Measurements from ENCODE around the gene TTI1. TPM values are rescaled to one million over a fixed set of nuclear protein-coding genes. Genes with fewer than 3 reads are reported as not detected.

The TTI1 gene
- total and polyA plus RNA-seq, 7 donors = 11.4 to 29.7 (median 15.4) TPM

DNA sequence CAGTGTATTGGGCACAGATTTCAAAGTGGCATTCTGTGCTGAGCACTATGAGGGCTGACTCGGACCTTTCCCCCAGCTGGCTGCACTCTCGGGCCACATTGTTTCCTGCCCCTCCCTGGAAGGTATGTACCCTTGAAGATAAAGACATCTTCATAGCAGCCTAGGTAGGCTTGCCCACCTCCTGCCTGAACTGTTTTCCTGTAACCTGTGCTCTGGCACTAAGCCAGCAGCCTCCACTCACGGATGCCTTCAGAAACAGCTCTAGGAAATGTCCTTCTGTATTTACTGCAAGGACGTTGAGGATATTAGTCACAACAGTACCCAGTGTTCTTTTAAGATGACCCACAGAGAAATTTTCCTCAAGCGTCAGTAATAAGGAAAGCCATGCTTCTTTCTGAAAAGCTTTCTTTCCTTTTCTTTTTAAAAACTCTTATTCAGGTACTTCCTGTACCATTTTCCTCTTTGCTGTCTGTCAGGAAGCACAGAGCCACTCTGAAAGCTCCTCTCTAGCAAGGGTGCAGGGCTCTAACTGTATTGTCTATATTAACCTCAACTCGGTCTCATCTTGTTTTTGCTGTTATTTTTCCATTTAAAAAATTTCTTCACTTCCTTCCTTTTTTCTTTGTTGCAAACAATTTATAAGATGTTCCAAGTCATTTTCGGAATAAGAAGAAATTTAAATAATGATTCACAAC, 43.5 kb downstream of the TTI1 start:
- intact Hi-C loops (cut with DNase I) = loop anchor here (5.0 to 10.0 kb wide), 5 partner anchors 87 to 425 kb away; partner anchors contain the start of gene VSTM2L (in 1 of the 2)
- peaks cover 84% of the 10 kb centered on the region for H3K4me1 ChIP-seq

GRCh38 chr20:37988306-37988954, 44.8 kb downstream of the TTI1 start:
- TF ChIP-seq, protein P1, sequence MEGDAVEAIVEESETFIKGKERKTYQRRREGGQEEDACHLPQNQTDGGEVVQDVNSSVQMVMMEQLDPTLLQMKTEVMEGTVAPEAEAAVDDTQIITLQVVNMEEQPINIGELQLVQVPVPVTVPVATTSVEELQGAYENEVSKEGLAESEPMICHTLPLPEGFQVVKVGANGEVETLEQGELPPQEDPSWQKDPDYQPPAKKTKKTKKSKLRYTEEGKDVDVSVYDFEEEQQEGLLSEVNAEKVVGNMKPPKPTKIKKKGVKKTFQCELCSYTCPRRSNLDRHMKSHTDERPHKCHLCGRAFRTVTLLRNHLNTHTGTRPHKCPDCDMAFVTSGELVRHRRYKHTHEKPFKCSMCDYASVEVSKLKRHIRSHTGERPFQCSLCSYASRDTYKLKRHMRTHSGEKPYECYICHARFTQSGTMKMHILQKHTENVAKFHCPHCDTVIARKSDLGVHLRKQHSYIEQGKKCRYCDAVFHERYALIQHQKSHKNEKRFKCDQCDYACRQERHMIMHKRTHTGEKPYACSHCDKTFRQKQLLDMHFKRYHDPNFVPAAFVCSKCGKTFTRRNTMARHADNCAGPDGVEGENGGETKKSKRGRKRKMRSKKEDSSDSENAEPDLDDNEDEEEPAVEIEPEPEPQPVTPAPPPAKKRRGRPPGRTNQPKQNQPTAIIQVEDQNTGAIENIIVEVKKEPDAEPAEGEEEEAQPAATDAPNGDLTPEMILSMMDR (IDR thresholded peaks at IDR 0.05) = no peak
- DNase-seq = no peak
- peak; percentile 48 to 64 (median 54) for ATAC-seq
- intact Hi-C loops (cut with DNase I) = loop anchor here in 1 of 2 donors (5.0 kb wide), 1 partner anchor 211 kb away; no protein-coding TSS in a partner anchor
- Histone ChIP-seq H3K27ac (peak overlapping the region; percentile 91), H3K9me3 (no peaks in the 10 kb centered on the region), H3K4me3 (no peak overlapping the region), H3K27me3 (ENCODE audit: insufficient read depth in 3 of 3, low read length in 2 of 3) (no peaks in the 10 kb centered on the region), H3K4me1 (peaks cover 83% of the 10 kb centered on the region), H3K36me3 (ENCODE audit: insufficient read depth in 1 of 2, low read depth in 1 of 2) (peaks cover 0 to 7% of the 10 kb centered on the region in 2 donors)
- 57 to 81% (median 63%) methylated on average over 5 of the region's 5 CpGs for WGBS, 3 donors

More for the DNA sequence above, 43.5 kb downstream of the TTI1 start:
- 40 to 47% (median 40%) methylated on average over 7 of the region's 7 CpGs for WGBS, 3 donors
- peak; percentile 27 to 57 for DNase-seq
- TF ChIP-seq, protein P1 (IDR thresholded peaks at IDR 0.05) = no peak
- peak in 2 of 4 donors; percentile 6 to 29 for ATAC-seq
- peak overlapping the region; percentile 91 for H3K27ac ChIP-seq
- no peaks in the 10 kb centered on the region for H3K27me3 ChIP-seq (ENCODE audit: insufficient read depth in 3 of 3, low read length in 2 of 3)
- H3K36me3 ChIP-seq (ENCODE audit: insufficient read depth in 1 of 2, low read depth in 1 of 2) = peaks cover 0 to 9% of the 10 kb centered on the region in 2 donors
- no peak overlapping the region for H3K4me3 ChIP-seq
- no peaks in the 10 kb centered on the region for H3K9me3 ChIP-seq

DNA sequence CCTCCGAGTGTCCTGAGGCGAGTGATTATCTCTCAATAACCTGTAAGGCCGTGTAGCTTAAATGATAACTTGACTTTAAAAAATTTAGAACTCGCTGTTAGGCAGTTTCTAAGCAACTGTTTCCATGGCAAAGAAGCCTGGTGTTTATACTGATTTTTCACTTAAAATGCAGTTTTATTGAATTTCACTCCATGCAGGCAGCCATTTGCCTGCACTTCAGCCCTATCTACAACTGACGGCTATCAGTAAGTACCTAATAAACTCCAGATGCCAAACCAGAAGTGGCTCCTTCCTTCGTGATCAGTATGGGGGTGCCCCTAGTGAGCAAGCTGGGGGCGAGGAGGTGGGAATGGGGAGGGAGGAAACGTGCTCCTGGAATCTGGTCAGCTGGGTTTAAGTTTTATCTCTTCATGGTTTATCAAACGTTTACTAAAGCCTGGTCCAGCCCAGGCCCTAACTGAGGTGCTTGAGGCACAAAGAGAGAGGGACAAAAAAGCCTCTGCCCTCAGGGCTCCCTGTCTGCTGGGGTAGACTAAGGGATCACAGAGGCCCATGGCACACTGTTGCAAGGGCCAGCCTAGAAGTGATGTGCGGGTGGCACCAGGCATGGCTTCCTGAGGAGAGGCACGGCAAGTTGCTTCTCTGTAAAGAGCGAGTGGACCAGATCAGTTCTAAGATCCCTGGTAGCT, 45.5 kb downstream of the TTI1 start:
- Histone ChIP-seq H3K27ac (peak overlapping the region; percentile 91), H3K27me3 (ENCODE audit: insufficient read depth in 3 of 3, low read length in 2 of 3) (no peaks in the 10 kb centered on the region), H3K36me3 (ENCODE audit: insufficient read depth in 1 of 2, low read depth in 1 of 2) (peaks cover 0 to 14% of the 10 kb centered on the region in 2 donors), H3K4me3 (no peak overlapping the region), H3K9me3 (no peaks in the 10 kb centered on the region), H3K4me1 (peaks cover 79% of the 10 kb centered on the region)
- no peak for ATAC-seq
- TF ChIP-seq, protein P1 (IDR thresholded peaks at IDR 0.05) = no peak
- DNase-seq = no peak
- 68 to 77% (median 69%) methylated on average over 12 of the region's 12 CpGs for WGBS, 3 donors
- intact Hi-C loops (cut with DNase I) = loop anchor here in 1 of 2 donors (5.0 kb wide), 1 partner anchor 210 kb away; no protein-coding TSS in a partner anchor

DNA sequence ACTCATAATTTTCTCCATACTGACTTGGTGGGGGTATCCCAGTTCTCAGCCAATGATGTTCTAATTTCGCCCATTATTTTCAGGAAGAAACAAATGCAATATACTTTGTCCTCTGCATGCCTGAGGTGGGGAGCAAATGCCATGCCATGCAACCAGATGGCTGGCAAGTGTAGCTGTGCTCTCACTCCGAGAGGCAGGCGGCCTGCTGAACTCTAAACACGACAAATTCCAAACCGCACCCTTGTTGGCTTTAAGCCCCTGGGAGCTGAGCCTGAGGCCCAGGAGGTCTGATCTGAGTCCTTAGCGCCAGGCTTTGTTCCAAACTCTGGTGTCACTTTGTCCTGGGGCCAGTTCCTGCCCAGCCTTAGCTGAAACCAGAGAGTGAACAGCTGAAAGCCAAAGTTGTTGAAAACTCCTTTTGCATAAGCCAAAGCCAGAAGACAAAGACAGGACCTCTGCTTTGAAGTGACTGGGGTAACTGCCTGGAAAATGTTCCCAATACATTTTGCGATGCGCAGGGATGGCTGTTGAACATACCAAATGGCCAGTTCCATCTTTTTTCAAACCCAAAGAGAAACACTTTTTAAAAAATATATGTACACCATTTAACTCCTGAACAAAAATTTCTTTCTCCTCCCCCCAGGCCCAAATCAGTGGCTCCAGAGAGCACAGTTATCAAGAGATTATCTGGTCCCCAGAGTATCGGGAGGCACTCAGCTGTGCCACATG, 46.2 kb downstream of the TTI1 start:
- H3K27me3 ChIP-seq (ENCODE audit: insufficient read depth in 3 of 3, low read length in 2 of 3) = no peaks in the 10 kb centered on the region
- WGBS, 3 donors = 23 to 31% (median 27%) methylated on average over 9 of the region's 9 CpGs
- TF ChIP-seq, protein P1 (IDR thresholded peaks at IDR 0.05) = no peak
- H3K4me3 ChIP-seq = no peak overlapping the region
- ATAC-seq = peak; percentile 73 to 81 (median 80)
- intact Hi-C loops (cut with DNase I) = loop anchor here in 1 of 2 donors (5.0 kb wide), 1 partner anchor 210 kb away; no protein-coding TSS in a partner anchor
- DNase-seq = peak; percentile 80 to 92
- H3K36me3 ChIP-seq (ENCODE audit: insufficient read depth in 1 of 2, low read depth in 1 of 2) = peaks cover 0 to 21% of the 10 kb centered on the region in 2 donors
- H3K4me1 ChIP-seq = peaks cover 73% of the 10 kb centered on the region
- peak overlapping the region; percentile 91 for H3K27ac ChIP-seq
- no peaks in the 10 kb centered on the region for H3K9me3 ChIP-seq
